Activated CD8-positive, alpha-beta memory T cell treated with anti-CD3 and anti-CD28 coated beads, Interleukin-2, amount 50 U/mL, for 1 hour (primary cell): ENCODE measurements around the gene NRIP1.
"Not testable (repeated sequence)": the region's sequence is repeated elsewhere in the genome, so short reads cannot be mapped to it uniquely, and the experiment has no call there.

ENCODE experiments used
- DNase-seq: peaks from one replicate; pipeline ENCODE4 v3.0.0-alpha.2; 2020; ENCODE audit errors: extremely low read depth

NRIP1 gene

GRCh38 chr21:14975136-14975919 is 89.5 kb downstream of the NRIP1 start:
- DNase-seq: no peak

GRCh38 chr21:14972678-14973077 is 92.1 kb downstream of the NRIP1 start:
- no peak for DNase-seq

- no peak for DNase-seq
Observed at GRCh38 chr21:14968821-14969220, 96.0 kb downstream of the NRIP1 start.

DNA sequence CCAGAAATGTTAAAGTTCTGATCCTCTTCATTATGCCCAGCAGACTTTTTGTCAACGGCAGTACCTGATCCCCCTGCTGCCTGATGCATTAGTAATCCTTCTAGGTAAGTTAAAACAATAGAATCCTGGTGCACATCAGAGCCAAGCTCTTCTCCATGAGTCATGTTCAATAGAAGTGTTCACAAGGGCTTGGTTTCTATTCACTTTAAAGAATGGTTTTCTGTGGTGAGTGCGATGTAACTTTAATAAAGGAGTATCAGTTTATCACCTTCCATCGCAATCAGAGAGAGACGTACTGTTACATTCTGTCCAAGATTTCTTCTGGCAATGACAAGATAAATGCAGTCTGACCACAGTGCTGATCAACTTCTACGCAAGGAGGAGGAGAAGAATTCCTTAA is 96.8 kb downstream of the NRIP1 start:
- DNase-seq: no peak

DNA sequence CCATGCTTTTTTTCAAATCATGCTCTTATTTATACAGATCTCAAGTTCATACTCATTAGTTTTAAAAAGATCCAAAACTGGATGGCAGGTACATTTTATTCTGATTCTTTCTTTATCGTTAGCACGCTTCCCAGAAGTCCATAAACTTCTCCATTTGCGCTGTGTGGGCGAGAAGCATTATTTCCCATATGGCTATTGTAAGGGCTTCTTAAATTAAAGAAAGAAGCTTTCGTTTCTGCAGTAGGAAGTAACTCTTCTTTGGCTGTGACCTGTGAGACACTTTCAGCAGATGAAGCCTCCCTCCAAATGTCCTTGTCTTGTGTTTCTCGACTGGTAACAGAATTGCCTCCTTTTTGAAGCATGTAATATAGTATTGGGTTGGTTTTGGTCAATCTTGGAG is 100.2 kb downstream of the NRIP1 start:
- no peak for DNase-seq

GRCh38 chr21:14962217-14962616 is 102.6 kb downstream of the NRIP1 start:
- DNase-seq: no peak

DNA sequence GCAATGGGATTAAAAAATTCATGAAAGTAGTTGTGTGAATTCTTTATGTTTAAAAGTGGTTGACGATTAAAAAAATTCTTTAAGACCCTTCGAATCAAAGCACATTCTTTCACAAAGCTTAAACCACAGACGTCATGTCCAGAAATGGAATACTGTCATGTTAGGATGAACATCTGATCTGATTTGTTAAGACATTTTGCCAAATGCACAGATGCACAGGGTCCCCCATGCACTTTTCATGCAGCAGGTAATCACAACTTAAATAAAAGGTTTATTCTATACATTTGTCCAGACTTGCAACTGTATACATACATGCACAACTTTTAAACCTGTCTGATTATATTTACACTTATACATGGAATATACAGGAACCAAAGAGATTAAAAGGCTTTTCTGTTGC is 103.3 kb downstream of the NRIP1 start:
- DNase-seq: no peak

- DNase-seq: no peak
Observed at GRCh38 chr21:14959343-14959742, 105.5 kb downstream of the NRIP1 start.

- DNase-seq: no peak
Observed at GRCh38 chr21:14957836-14958235, 107.0 kb downstream of the NRIP1 start.

GRCh38 chr21:14956807-14957206 is 108.0 kb downstream of the NRIP1 start:
- DNase-seq: no peak

DNA sequence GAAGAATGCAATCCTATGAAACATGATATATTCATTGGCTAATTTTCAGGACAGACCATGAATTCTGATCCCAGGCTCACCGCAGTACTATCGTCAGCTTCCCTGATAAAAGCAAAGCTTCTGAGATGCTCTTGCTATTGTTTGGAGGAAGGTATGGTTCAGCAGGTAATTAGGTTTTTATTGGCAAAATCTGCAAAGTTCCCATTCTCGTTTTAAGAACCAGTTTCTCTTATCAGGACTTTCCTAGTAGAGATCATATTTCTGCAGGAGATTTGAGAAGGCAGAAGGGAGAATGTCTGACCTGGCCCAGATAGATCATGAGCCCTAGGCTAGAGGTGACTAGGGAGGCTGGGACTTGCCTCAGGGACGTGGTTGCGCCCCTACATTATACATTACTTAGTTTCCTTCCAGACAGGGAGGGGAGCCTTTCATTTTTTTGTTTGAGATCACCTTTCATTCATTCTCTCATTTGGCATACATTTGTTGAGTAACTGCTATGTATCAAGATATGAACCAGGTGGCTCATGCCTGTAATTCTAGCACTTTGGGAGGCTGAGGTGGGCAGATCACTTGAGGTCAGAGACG is 108.8 kb downstream of the NRIP1 start:
- DNase-seq: no peak

GRCh38 chr21:14952916-14953315 is 111.9 kb downstream of the NRIP1 start:
- no peak for DNase-seq

- DNase-seq: no peak
Observed at GRCh38 chr21:14949603-14950002, 115.2 kb downstream of the NRIP1 start.

GRCh38 chr21:14947613-14948160 is 117.1 kb downstream of the NRIP1 start:
- DNase-seq: no peak

DNA sequence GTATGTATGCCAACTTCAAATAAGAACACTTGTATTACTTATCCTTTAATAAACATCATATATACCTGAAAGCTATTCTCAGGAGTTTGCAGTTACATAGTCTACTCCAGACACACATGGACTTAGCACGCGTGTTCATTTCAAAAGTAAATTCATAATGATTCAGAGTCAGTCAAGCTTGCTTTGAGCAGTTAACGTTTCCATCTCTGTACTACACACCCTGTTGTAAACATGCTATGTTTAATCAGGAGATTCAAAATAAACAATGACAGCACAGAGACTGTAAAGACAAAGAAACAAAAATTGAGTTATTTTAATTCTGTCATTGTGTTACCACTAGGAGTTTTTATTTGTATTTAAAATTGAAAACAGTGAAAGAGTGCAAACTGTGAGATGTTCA is 119.6 kb downstream of the NRIP1 start:
- no peak for DNase-seq

- DNase-seq: no peak
Observed at GRCh38 chr21:14943616-14944015, 121.2 kb downstream of the NRIP1 start.

GRCh38 chr21:14942801-14943490 is 121.9 kb downstream of the NRIP1 start:
- no peak for DNase-seq

DNA sequence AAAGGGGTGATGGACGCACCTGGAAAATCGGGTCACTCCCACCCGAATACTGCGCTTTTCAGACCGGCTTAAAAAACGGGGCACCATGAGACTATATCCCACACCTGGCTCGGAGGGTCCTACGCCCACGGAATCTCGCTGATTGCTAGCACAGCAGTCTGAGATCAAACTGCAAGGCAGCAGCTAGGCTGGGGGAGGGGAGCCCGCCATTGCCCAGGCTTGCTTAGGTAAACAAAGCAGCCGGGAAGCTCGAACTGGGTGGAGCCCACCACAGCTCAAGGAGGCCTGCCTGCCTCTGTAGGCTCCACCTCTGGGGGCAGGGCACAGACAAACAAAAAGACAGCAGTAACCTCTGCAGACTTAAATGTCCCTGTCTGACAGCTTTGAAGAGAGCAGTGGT is 137.5 kb downstream of the NRIP1 start:
- not testable (repeated sequence) for DNase-seq

DNA sequence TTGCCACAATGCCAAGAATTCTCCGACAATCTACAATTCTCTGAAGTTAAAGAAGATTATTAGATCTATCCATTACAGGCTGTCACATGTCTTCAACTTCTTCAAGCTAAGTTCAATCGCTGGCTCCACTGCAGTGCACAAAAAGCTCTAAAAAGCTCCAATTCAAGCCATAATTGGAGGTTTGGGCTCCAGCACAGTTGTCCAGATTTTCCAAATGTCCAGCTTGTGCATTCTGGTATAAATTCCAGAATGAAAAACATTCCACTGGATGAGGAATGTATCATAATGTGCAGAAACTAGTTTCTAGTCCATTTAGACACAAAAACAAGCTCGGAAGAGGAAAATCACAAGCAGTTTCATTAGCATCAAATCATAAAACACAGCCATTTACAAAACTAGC is 138.6 kb downstream of the NRIP1 start:
- DNase-seq: no peak

- no peak for DNase-seq
Observed at GRCh38 chr21:14923468-14923867, 141.3 kb downstream of the NRIP1 start.

DNA sequence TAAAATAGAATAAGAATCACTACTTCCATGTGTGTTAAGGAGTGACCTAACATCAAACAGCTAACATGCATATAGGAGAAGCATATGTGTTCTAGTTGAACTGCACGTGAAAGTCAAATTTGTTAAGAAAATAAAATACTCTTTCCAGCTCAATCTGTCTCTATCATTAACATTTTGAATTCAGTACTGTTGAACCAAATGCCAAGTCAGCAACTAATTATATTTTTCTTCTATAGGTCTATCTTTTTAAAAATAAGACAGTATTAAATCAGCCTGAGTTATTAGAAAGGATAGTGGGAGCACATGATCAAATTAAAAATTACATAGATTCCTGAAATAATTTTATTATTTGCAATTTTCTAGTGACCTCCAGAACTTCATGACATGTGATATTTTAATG is 141.8 kb downstream of the NRIP1 start:
- DNase-seq: no peak

- DNase-seq: no peak
Observed at GRCh38 chr21:14918527-14918926, 146.3 kb downstream of the NRIP1 start.

GRCh38 chr21:14917762-14918161 is 147.0 kb downstream of the NRIP1 start:
- no peak for DNase-seq
